C4-2B (cell line): ENCODE data around the gene CREBRF.

Source experiments
- H3K27ac ChIP-seq: fragments of 450-650 bp; 2 replicates; pipeline ENCODE4 v1.5.1; 2017
- CTCF ChIP-seq: fragments of 450-650 bp; conservative IDR thresholded peaks from 2 replicates; pipeline ENCODE4 v1.5.1; 2017; ENCODE audit warnings: mild to moderate bottlenecking
- ZFX ChIP-seq: fragments of 450-650 bp; IDR thresholded peaks from 2 replicates; pipeline ENCODE4 v1.6.1; 2017

CREBRF gene

GRCh38 chr5:173161148-173161547 is 105.0 kb downstream of the CREBRF start:
- H3K27ac ChIP-seq, result no peak overlapping the region
- TF ChIP-seq ZFX (no peak), CTCF (no peak)

GRCh38 chr5:173163219-173163618 is 107.1 kb downstream of the CREBRF start:
- H3K27ac ChIP-seq, result no peak overlapping the region
- TF ChIP-seq ZFX (no peak), CTCF (no peak)

GRCh38 chr5:173165177-173166016 is 109.2 kb downstream of the CREBRF start:
- TF ChIP-seq CTCF (no peak), ZFX (no peak)
- H3K27ac ChIP-seq, result no peak overlapping the region

- no peak overlapping the region for H3K27ac ChIP-seq
- no peak for TF ChIP-seq CTCF
- TF ChIP-seq ZFX, result no peak
Observed at GRCh38 chr5:173172166-173172565, 116.0 kb downstream of the CREBRF start.

GRCh38 chr5:173175523-173175922 is 119.4 kb downstream of the CREBRF start:
- no peak overlapping the region for H3K27ac ChIP-seq
- no peak for TF ChIP-seq ZFX
- TF ChIP-seq CTCF, result no peak

- no peak overlapping the region for H3K27ac ChIP-seq
- TF ChIP-seq ZFX (no peak), CTCF (no peak)
Observed at GRCh38 chr5:173178369-173178910, 122.3 kb downstream of the CREBRF start.

- no peak overlapping the region for H3K27ac ChIP-seq
- no peak for TF ChIP-seq CTCF
- no peak for TF ChIP-seq ZFX
Observed at GRCh38 chr5:173180331-173180730, 124.2 kb downstream of the CREBRF start.
